Measurements from ENCODE around the gene DRD2.

Gene DRD2

GRCh38 chr11:113481672-113482071, 6.5 kb upstream of the DRD2 start:
- DNase-seq: no peak

DNA sequence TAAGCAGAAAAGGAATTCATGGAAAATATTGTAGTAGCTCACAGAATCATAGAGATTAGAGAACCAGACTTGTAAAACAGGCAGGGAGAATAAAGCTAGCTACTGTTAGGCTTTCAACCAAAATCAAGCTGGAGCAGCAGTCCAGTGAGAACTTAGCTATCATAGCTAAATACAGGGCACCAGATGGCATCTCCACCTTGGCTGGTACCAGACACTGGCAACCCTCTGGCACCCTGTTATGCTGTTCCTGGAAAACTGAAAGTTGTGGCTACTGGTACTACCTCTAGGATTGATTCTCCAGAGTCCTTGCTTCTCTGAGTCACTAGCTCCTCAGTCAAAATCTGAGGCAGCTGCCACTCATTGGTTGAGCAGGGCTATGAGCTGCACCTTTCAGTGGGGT, 6.0 kb upstream of the DRD2 start:
- DNase-seq: no peak

DNA sequence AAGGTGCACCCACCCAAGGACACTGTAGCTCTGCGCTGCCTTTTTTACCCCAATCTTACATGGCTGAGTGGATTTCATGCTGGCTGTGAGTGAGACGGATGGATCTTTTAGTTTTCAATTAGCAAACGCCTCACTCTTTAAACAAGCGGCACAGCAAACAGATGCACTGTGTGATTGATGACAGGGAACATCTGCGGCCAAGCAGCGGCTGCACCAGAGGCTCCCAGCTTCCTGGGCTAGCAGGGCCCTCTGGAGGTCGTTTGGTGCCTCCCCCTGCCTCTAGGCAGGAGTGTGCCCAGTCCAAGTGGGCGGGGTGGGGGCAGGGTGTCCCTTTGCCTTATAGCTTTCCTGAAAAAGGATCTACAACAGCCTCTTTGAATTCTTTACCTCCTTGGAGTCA, 2.1 kb upstream of the DRD2 start:
- peak; percentile 76 for DNase-seq

DNA sequence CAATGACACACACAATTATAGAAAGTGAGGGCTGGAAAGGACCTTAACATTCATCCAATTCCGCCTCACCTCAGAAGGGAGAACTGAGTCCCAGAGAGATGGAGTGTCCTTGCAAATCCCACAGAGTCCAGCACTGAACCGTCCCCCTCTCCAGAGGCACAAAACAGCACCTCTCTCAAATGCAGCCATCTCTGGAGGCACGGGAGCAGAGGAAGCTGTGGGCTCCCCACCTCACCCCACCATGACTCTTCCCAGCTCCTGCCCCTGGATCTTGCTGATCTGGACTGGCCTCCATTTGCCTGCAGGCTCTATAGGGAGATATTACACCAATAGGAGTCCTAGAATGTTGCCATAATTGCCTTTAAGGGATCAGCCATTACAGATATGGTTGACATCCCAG, 1.4 kb upstream of the DRD2 start:
- no peak for DNase-seq

GRCh38 chr11:113474362-113475159, 637 bp downstream of the DRD2 start:
- no peak for DNase-seq

GRCh38 chr11:113473983-113474361, 1.2 kb downstream of the DRD2 start:
- no peak for DNase-seq

DNA sequence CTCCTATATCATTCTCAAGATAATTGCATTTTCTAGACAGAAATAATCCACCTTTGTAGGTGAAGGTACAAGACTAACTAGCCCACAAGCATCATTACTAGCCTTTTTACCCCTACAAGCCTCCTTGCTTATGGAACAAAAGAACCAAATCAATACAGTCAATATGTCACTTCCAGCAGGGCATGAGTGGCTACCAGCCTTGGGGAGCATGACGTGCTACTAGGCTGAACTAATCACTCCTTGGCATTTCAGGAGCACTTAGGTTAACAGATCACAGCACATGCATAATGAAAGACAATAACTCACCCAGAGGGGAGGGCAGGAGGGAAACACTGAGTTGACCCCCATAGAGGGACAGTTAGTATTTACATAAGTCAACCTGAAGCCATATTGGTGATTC, 2.7 kb downstream of the DRD2 start:
- no peak for DNase-seq

- no peak for DNase-seq
Observed at GRCh38 chr11:113470233-113470632, 5.0 kb downstream of the DRD2 start.

DNA sequence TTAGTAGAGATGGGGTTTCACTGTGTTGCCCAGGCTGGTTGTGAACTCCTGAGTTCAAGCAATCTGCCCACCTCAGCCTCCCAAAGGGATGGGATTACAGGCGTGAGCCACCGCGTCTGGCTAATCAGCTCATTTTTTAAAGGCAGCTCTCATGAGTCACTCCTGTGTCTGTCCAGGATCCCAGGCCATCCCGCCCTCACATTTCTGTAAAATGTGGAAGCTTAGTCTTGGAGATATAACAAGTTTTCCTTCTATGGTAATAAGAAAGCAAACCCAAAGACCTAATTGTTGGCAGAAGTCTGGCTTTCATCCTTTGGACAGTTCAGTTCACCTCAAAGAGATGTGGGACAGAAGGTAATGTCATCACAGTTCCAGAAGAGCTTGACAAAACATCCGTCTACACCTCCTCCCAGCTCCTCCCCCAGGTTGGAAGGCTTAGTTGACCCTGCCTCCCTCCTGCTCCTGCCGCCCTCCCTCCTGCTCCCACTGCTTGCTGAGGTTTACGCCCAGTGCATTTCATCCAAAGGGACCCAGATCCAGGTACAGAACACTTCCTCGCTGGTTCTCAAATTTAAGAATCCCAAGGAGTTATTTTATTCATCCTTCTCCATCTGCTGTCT, 6.4 kb downstream of the DRD2 start:
- no peak for DNase-seq

DNA sequence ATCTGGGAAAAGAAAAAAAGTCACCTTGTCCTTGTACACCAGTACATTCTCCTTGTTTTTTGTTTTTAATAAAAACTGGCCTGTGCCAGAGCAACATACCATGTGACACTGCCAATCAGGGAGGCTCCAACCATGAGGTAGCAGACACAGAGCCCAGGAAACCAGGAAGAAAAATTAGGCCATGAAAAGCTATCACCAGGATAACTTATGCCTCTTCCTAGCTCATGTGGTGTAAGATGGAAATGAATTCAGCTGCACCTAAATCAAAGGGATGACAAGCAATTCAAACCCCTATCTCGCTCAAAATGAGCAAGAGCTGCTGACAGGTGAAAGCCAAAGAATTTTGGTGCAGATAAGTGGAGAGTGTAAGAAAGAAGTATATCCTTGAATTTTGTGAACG, 7.7 kb downstream of the DRD2 start:
- DNase-seq: no peak

DNA sequence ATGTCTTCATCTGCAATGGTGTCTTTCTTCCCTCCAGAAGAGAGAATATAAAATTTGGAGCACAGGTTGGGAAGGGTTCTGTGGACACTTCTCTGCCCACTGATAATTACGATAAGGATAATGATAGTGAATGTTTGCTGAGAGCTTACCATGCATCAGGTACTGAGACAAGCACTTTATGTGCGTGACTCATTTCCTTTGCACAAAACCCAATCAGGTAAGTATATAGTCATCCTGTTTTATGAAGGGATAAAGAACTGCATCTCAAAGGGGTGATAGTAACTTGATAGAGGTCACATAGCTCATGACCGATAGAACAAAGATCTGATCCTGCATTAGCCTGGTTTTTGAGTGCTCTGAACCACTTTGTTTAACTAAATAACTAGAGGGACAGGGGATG, 9.4 kb downstream of the DRD2 start:
- no peak for DNase-seq

DNA sequence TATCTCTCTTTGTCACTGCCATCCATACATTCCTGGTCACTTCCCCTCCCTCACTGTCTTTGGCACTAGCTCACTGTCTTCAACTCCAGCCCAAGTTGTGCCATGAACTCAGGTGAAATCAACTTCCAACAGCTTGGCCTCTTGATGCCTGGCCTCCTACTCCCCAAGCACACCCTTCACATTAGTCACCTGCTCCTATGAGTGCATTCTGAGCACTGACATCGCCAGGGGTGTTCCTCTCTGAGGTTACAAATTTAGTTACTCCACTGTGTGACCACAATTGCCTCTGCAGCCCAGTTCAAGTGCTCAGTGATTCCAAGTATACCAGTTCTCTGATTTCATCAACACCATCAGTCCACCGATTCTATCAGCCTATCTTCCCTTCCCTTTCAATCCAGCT, 10.8 kb downstream of the DRD2 start:
- DNase-seq: no peak

- DNase-seq: no peak
Observed at GRCh38 chr11:113462830-113463229, 12.4 kb downstream of the DRD2 start.

- DNase-seq: no peak
Observed at GRCh38 chr11:113461639-113462038, 13.6 kb downstream of the DRD2 start.

GRCh38 chr11:113460469-113460868, 14.7 kb downstream of the DRD2 start:
- DNase-seq: no peak

DNA sequence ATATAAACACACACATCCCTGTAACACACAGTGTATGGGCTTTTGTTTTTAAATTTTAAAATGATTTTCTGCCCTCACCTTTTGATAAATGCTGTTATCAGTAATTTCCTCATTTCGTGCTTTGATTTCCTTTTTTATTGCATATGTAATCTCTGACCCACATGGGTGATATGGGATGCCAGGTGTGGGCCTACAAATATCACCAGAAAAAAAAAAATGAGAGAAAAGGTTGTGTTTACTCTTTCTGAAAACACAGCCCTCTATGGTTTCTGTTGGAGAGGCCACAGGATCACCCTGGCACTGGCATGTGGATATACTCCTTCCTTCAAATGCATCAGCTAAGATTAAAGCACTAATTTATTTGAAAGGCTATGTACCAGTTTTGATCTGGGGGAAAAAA, 17.0 kb downstream of the DRD2 start:
- no peak for DNase-seq

GRCh38 chr11:113457784-113458183, 17.4 kb downstream of the DRD2 start:
- peak; percentile 77 for DNase-seq

DNA sequence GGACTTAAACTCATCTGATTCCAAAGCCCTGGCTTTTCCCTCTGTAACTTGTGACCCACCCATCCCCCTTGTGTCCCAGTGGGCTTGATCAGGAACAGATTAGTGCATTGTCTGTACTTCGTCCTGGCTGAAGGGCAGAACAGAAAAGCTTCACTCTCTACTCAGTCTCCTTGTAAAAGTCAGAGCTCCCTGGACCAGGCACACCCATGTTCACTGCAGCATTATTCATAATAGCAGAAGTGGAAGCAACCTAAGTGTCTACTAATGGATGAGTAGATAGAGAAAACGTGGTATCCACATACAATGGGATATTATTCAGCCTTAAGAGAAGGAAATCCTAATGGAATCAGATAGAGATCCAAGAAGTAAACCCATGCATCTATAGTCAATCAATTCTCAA, 20.7 kb downstream of the DRD2 start:
- no peak for DNase-seq

- no peak for DNase-seq
Observed at GRCh38 chr11:113449743-113450142, 25.5 kb downstream of the DRD2 start.

DNA sequence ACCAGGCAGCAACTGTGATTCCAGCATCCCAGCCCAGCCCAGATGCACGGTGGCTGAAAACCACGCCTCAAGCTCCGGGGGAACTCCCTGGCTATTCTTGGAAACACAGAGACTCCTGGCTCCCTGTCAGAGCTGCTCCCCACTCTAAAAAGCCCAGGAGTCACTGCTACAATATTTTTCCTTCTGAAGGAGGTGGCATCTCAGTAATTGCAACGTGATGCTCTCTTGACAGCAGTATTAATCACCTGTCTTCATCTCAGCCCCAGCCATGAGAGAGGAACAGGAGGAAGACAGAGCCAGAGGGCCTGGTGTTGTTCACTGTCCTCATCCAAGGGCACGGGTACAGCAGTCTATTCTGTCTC, 26.9 kb downstream of the DRD2 start:
- no peak for DNase-seq

GRCh38 chr11:113447621-113448315, 27.4 kb downstream of the DRD2 start:
- no peak for DNase-seq

DNA sequence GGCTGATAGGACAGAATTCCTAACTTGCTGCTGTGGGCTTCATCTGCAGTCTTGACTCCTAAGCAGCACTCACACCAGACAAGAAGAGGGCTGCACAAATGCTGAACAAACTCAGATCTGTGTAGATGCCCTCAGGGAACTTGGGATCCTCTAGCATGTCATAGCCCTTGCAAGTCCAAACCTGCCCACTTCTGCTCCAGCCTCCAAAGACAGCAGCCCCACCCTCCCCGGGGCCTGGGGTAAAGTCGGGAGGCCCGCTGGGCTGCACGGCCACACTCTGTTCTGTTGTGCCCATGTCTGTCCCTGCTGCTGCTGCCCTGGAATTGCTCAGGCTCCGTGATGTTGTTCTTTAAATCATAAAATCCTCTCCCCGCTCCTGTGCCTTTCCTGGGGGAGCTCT, 28.3 kb downstream of the DRD2 start:
- DNase-seq: no peak

- DNase-seq: no peak
Observed at GRCh38 chr11:113446112-113446511, 29.1 kb downstream of the DRD2 start.

- no peak for DNase-seq
Observed at GRCh38 chr11:113444502-113445123, 30.6 kb downstream of the DRD2 start.

All from NCI-H2081 treated with DMSO at 0.1 percent for 48 hours (cell line).